HCT116 (cell line): ENCODE data around the gene SLC19A1. TPM values are rescaled to one million over a fixed set of nuclear protein-coding genes. Genes with fewer than 3 reads are reported as not detected.

Source experiments
- ATAC-seq: fragments of 200-7000 bp; cut with Tn5 transposase; 2 replicates; pipeline ENCODE4 v1.9.1; 2020; ENCODE audit warnings: mild to moderate bottlenecking, moderate library complexity
- BruUV-seq: library from RNA; stranded (reverse); fragments of 400-500 nt; replicated peaks from 2 replicates; lab custom pipeline; 2021; lab: Mats Ljungman, UMichigan
- CTCF ChIA-PET: fragments of 300-600 bp; sonication (Branson Sonifier 250); formaldehyde crosslinking; loops from one replicate; lab custom pipeline; 2021; ENCODE audit warnings: antibody characterized with exemption; lab: Charles Lee
- POLR2A ChIA-PET: fragments of 300-600, 350-600 bp; sonication (Branson Sonifier 250); formaldehyde crosslinking; loops from one replicate; lab custom pipeline; 2021; ENCODE audit warnings: antibody characterized with exemption; lab: Charles Lee
- RAD21 ChIA-PET, 2 experiments: fragments of 300-600 bp; sonication (Branson Sonifier 250); formaldehyde crosslinking; loops; one replicate each; lab custom pipeline; 2023; ENCODE audit warnings: low total read pairs in 2 of 2; ENCODE audit not compliant: uncharacterized antibody in 2 of 2, unreplicated experiment in 2 of 2, low non-redundant PET in 1 of 2; lab: Charles Lee
- DNase-seq: peaks from one replicate; pipeline ENCODE4 v3.0.0-alpha.2; 2010; ENCODE audit warnings: low read depth, low spot score
- H2AFZ ChIP-seq: fragments of 200-600 bp; shearing (Covaris generic), sonication (generic); 2 replicates; pipeline ENCODE4 v1.6.1; 2017; ENCODE audit warnings: low read depth, mixed run types, mixed read lengths, antibody characterized with exemption, low read length; ENCODE audit not compliant: poor library complexity, severe bottlenecking
- H3K27ac ChIP-seq: 2 replicates; pipeline ENCODE4 v1.5.1; 2012; ENCODE audit warnings: low read depth, low read length
- H3K27me3 ChIP-seq: fragments of 200-600 bp; sonication (generic); 2 replicates; pipeline ENCODE4 v1.6.1; 2016; ENCODE audit warnings: mixed run types, low read length, mixed read lengths; ENCODE audit not compliant: insufficient read depth
- H3K36me3 ChIP-seq, 2 experiments: fragments of 200-500 bp in 1 of 2; fragments of 200-600 bp in 1 of 2; sonication (Bioruptor generic) in 1 of 2; sonication (generic) in 1 of 2; 2 replicates each; pipeline versions ENCODE4 v1.5.1 to v1.6.1; 2014 to 2016; ENCODE audit warnings: low read length in 2 of 2, inconsistent platforms in 1 of 2, mixed read lengths in 1 of 2, mixed run types in 1 of 2; ENCODE audit not compliant: insufficient read depth in 2 of 2, control insufficient read depth in 1 of 2
- H3K4me1 ChIP-seq, 2 experiments: fragments of 200-600 bp in 1 of 2; sonication (generic) in 1 of 2; 2 replicates each; pipeline versions ENCODE4 v1.5.1 to v1.6.1; 2012 to 2017; ENCODE audit warnings: low read length in 2 of 2, inconsistent platforms in 1 of 2, mild to moderate bottlenecking in 1 of 2, mixed read lengths in 1 of 2, mixed run types in 1 of 2, moderate library complexity in 1 of 2; ENCODE audit not compliant: insufficient read depth in 2 of 2, control insufficient read depth in 1 of 2
- H3K4me2 ChIP-seq: fragments of 200-600 bp; sonication (generic); 2 replicates; pipeline ENCODE4 v1.6.1; 2017; ENCODE audit warnings: mixed run types, low read length, mixed read lengths
- H3K4me3 ChIP-seq, 2 experiments: fragments of 200-600 bp in 1 of 2; sonication (generic) in 1 of 2; replicated peaks in 1 of 2; 2 replicates each; pipeline ENCODE4 v1.5.1; 2011 to 2016; ENCODE audit warnings: low read length in 2 of 2, control low read depth in 1 of 2, low read depth in 1 of 2, mild to moderate bottlenecking in 1 of 2, mixed read lengths in 1 of 2, mixed run types in 1 of 2
- H3K79me2 ChIP-seq: fragments of 200-600 bp; sonication (generic); 2 replicates; pipeline ENCODE4 v1.6.1; 2017; ENCODE audit warnings: mild to moderate bottlenecking, mixed run types, low read length, moderate library complexity, mixed read lengths; ENCODE audit not compliant: insufficient read depth
- H3K9ac ChIP-seq: fragments of 200-600 bp; sonication (generic); 2 replicates; pipeline ENCODE4 v1.6.1; 2016; ENCODE audit warnings: low read length, mixed read lengths
- H3K9me2 ChIP-seq: fragments of 200-600 bp; sonication (generic), shearing (Covaris generic); 2 replicates; pipeline ENCODE4 v1.6.1; 2017; ENCODE audit warnings: mixed run types, mild to moderate bottlenecking, moderate library complexity; ENCODE audit not compliant: insufficient read depth
- H3K9me3 ChIP-seq, 2 experiments: fragments of 200-500 bp in 1 of 2; fragments of 200-600 bp in 1 of 2; sonication (Bioruptor generic) in 1 of 2; sonication (generic) in 1 of 2; 2 replicates each; pipeline ENCODE4 v1.6.1; 2014 to 2017; ENCODE audit warnings: low read length in 2 of 2, mixed read lengths in 2 of 2, inconsistent platforms in 1 of 2, low read depth in 1 of 2, mild to moderate bottlenecking in 1 of 2, mixed run types in 1 of 2, moderate library complexity in 1 of 2; ENCODE audit not compliant: control insufficient read depth in 1 of 2, insufficient read depth in 1 of 2
- H4K20me1 ChIP-seq: fragments of 200-600 bp; sonication (generic), shearing (Covaris generic); 2 replicates; pipeline ENCODE4 v1.6.1; 2017; ENCODE audit warnings: mixed run types, mild to moderate bottlenecking, moderate library complexity; ENCODE audit not compliant: insufficient read depth
- ATF3 ChIP-seq: IDR thresholded peaks from 2 replicates; pipeline ENCODE4 v1.6.1; 2012
- ELF1 ChIP-seq: IDR thresholded peaks from 2 replicates; pipeline ENCODE4 v1.6.1; 2012; ENCODE audit warnings: low read depth, borderline replicate concordance
- EZH2 ChIP-seq: fragments of 200-600 bp; sonication (generic); IDR thresholded peaks from 2 replicates; pipeline ENCODE4 v1.6.1; 2017; ENCODE audit warnings: antibody characterized with exemption, mixed run types
- EZH2phosphoT487 ChIP-seq: fragments of 200-600 bp; IDR thresholded peaks from 2 replicates; pipeline ENCODE4 v1.6.1; 2018; ENCODE audit warnings: antibody characterized with exemption, borderline replicate concordance
- POLR2A ChIP-seq: IDR thresholded peaks from 2 replicates; pipeline ENCODE4 v1.7.0; 2011; ENCODE audit warnings: borderline replicate concordance; ENCODE audit not compliant: insufficient read depth, insufficient read length; ENCODE audit errors: extremely low read depth
- SIN3A ChIP-seq: IDR thresholded peaks from 2 replicates; pipeline ENCODE4 v1.6.1; 2012; ENCODE audit warnings: low read depth
- SRF ChIP-seq: IDR thresholded peaks from 2 replicates; pipeline ENCODE4 v1.6.1; 2012; ENCODE audit warnings: low read depth
- ZBTB33 ChIP-seq: IDR thresholded peaks from 2 replicates; pipeline ENCODE4 v1.6.1; 2011; ENCODE audit warnings: mild to moderate bottlenecking, low read length, moderate library complexity; ENCODE audit not compliant: insufficient replicate concordance; ENCODE audit errors: extremely low read depth
- ZNF274 ChIP-seq: fragments of 200-500 bp; sonication (Bioruptor generic); IDR thresholded peaks from 2 replicates; pipeline ENCODE4 v1.6.1; 2014; ENCODE audit warnings: mild to moderate bottlenecking, low read depth, low read length, inconsistent platforms
- intact Hi-C: fragments of 100-400 bp; cut with micrococcal nuclease; formaldehyde crosslinking; loops from 2 replicates; pipeline ENCODE4 v1.10.0; 2022
- total RNA-seq: library from RNA; stranded (reverse); gene quantifications from one replicate; pipeline ENCODE4 v1.2.1, GENCODE V29; 2021; ENCODE audit not compliant: unreplicated experiment
- TF ChIP-seq, protein P1 (sequence below): IDR thresholded peaks from 2 replicates; pipeline ENCODE4 v1.6.1; 2012
- TF ChIP-seq, protein P2 (sequence below), 3 experiments: fragments of 200-600 bp in 1 of 3; sonication (generic) in 1 of 3; IDR thresholded peaks in 2 of 3; conservative IDR thresholded peaks in 1 of 3; 2 replicates each; pipeline ENCODE4 v1.5.1; 2012 to 2017; ENCODE audit warnings: low read depth in 2 of 3, low read length in 2 of 3, antibody characterized with exemption in 1 of 3, borderline replicate concordance in 1 of 3, control low read depth in 1 of 3, mild to moderate bottlenecking in 1 of 3, mixed read lengths in 1 of 3, mixed run types in 1 of 3, moderate library complexity in 1 of 3; ENCODE audit not compliant: insufficient read depth in 1 of 3

The SLC19A1 gene
- total RNA-seq, 1 experiment from 2014 or later = 50.2 TPM

DNA sequence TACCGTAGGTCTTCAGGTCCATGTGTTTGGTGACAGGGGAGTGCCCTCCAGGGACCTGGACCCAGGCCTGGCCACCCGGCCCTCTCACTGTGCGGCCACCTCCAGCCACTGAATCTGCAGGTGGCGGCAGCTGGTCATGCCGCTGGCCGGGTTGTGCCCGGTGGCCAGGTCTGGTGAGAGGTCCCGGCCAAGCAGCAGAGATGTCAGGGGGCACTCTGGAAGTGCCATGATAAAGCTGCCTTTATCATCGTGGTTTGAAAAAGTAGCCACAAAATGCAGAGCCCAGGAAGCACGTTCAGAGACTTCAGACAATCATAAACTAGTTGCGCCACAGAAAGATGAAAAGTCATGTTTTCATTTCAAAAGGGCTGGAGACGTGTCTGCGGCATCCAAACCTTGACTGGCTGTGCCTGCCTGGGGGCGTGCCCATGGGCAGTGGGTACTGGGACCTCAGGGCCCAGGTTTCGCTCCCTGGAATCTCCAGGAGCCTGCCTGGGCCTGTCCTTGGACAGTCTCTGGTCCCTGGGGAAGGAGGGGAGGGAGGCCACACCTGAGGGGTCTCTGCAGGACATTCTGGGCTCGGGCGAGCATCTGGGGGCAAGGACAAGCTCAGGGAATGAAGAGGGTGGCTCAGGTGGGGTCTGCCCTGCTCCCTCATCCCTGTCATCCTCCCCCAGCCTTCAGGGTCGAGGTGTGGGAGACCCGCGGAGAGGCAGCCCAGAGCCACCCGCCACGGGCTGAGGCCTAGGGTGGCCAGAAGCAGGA lies 92.4 kb downstream of the SLC19A1 start:
- ATAC-seq (no peak), DNase-seq (no peak)
- Histone ChIP-seq H4K20me1 (no peaks in the 10 kb centered on the region), H3K4me1 (peaks cover 0 to 7% of the 10 kb centered on the region in 2 experiments; a peak in 1 of 4 replicates), H2AFZ (no peak overlapping the region), H3K4me3 (no peak overlapping the region), H3K36me3 (peaks cover 0 to 4% of the 10 kb centered on the region in 2 experiments; a peak in 1 of 4 replicates), H3K4me2 (no peak overlapping the region), H3K9me2 (no peaks in the 10 kb centered on the region), H3K27me3 (no peaks in the 10 kb centered on the region), H3K9me3 (peaks cover 13 to 14% of the 10 kb centered on the region in 2 experiments; a peak in 3 of 4 replicates), H3K9ac (no peak overlapping the region), H3K79me2 (peaks cover 32% of the 10 kb centered on the region; the same call in 1 of the 2 replicates), H3K27ac (no peak overlapping the region; the same call in 1 of the 2 replicates)
- ChIA-PET CTCF (no interaction called here), RAD21 (no interaction called here), POLR2A (no interaction called here)
- intact Hi-C loops = no loop called here
- no TSS peak for BruUV-seq
- TF ChIP-seq ELF1 (no peak), ATF3 (no peak), POLR2A (no peak), ZBTB33 (no peak), EZH2 (no peak), SIN3A (no peak), SRF (no peak), ZNF274 (no peak), EZH2phosphoT487 (no peak)
- TF ChIP-seq, protein P1, sequence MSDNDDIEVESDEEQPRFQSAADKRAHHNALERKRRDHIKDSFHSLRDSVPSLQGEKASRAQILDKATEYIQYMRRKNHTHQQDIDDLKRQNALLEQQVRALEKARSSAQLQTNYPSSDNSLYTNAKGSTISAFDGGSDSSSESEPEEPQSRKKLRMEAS = no peak
- TF ChIP-seq, protein P2, sequence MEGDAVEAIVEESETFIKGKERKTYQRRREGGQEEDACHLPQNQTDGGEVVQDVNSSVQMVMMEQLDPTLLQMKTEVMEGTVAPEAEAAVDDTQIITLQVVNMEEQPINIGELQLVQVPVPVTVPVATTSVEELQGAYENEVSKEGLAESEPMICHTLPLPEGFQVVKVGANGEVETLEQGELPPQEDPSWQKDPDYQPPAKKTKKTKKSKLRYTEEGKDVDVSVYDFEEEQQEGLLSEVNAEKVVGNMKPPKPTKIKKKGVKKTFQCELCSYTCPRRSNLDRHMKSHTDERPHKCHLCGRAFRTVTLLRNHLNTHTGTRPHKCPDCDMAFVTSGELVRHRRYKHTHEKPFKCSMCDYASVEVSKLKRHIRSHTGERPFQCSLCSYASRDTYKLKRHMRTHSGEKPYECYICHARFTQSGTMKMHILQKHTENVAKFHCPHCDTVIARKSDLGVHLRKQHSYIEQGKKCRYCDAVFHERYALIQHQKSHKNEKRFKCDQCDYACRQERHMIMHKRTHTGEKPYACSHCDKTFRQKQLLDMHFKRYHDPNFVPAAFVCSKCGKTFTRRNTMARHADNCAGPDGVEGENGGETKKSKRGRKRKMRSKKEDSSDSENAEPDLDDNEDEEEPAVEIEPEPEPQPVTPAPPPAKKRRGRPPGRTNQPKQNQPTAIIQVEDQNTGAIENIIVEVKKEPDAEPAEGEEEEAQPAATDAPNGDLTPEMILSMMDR (IDR thresholded peaks at IDR 0.05 in 2 of 3, conservative IDR thresholded peaks at IDR 0.05 in 1 of 3; ENCODE audit: borderline replicate concordance in 1 of 3, insufficient read depth in 1 of 3, low read depth in 2 of 3, low read length in 2 of 3) = no peak
